ENCODE results near the gene HYI. TPM values are rescaled to one million over a fixed set of nuclear protein-coding genes. Genes with fewer than 3 reads are reported as not detected.
"Not testable (repeated sequence)": the region's sequence is repeated elsewhere in the genome, so short reads cannot be mapped to it uniquely, and the experiment has no call there.

Gene HYI, protein sequence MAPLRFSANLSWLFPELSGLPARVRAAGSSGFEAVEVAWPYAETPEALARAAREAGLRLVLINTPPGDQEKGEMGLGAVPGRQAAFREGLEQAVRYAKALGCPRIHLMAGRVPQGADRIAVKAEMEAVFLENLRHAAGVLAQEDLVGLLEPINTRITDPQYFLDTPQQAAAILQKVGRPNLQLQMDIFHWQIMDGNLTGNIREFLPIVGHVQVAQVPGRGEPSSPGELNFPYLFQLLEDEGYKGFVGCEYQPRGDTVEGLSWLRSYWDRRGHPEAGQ
- total RNA-seq (2014; rRNA removed; shearing (Covaris generic)): 13.2 and 18.9 TPM in 2 replicates
- polyA plus RNA-seq (2016; fragmentation: Nextera tagmentation; extraction: Ambion mirVana): 13.5 and 14.3 TPM in 2 replicates
- long read RNA-seq, partial matches to known transcripts: 0 of 4 reads
- long read RNA-seq, other reads (novel, unspliced or antisense): 2 of 4 reads

DNA sequence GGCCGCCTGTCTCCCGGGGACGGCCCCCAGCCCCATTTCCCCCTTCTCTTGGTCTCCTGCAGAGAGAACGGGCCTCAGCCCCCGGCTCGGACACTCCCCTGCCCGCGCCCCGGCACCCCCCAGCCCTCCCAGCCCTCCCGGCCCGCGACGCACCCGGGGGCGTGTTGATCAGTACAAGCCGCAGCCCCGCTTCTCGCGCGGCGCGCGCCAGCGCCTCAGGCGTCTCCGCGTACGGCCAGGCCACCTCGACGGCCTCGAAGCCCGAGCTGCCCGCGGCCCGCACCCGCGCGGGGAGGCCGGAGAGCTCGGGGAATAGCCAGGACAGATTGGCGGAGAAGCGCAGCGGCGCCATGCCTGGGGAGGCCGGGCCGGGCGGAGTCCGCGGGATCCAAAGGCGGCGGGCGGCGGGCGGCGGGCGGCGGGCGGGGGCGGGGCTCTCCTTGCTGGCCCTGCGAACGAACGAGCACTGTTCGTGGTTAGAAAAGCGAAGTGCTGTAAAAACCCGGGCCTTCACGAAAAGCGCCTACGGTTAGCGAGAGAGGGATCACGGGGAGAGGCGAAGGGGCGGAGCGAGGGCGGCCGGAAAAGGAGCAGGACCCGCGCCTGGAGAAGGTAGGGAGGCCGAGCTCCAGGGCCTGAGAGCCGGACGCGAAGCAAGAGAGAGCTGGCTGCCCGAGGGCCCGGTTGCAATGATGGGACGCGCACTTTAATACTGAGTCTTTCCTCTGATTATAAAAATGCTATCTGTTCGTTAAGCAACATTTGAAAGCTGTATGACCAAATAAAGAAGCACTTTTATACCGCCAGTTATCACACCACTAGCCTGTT, at the start of gene HYI:
TSS of gene HYI (minus strand) at position 490 of the 828 bp plus-strand sequence. CDS start at position 352, 138 bp downstream.
- peak; percentile 78 for ATAC-seq
- H3K4me3 Mint-ChIP-seq: peak within 1 kb of the TSS; percentile 87
- H3K4me2 ChIP-seq: peak within 1 kb of the TSS; percentile 86
- H3K36me3 Mint-ChIP-seq (ENCODE audit: low read depth): peaks cover 37% of the 10 kb centered on the region
- peaks cover 6% of the 10 kb centered on the region for H3K4me1 ChIP-seq (ENCODE audit: insufficient read depth)
- no peaks in the 10 kb centered on the region; the same call in 1 of the 2 replicates for H4K20me1 ChIP-seq (replicated peaks; ENCODE audit: insufficient read depth)
- DNase-seq (ENCODE audit: low spot score): peak; percentile 95
- H3F3A ChIP-seq (replicated peaks; ENCODE audit: low read depth): no peaks in the 10 kb centered on the region
- H3K4me3 ChIP-seq: peak within 1 kb of the TSS; percentile 52
- H3K27ac ChIP-seq (ENCODE audit: low read depth): peak within 1 kb of the TSS; percentile 58
- no peak within 1 kb of the TSS for H2AFZ ChIP-seq
- H3K4me1 Mint-ChIP-seq: peaks cover 21% of the 10 kb centered on the region
- H3K27me3 ChIP-seq (ENCODE audit: insufficient read depth): no peaks in the 10 kb centered on the region
- H3K9me3 Mint-ChIP-seq: peaks cover 3% of the 10 kb centered on the region; the same call in 2 of the 3 replicates
- peaks cover 21% of the 10 kb centered on the region for H3K27me3 Mint-ChIP-seq (ENCODE audit: insufficient read depth, low read depth, poor library complexity)
- TF ChIP-seq ZNF331 (CRISPR knock-in tag; IDR thresholded peaks at IDR 0.05; ENCODE audit: low read depth) (no peak), POLR2AphosphoS5 (IDR thresholded peaks at IDR 0.05; ENCODE audit: low read depth) (peak; percentile 35; the same call in 1 of the 2 replicates)
- TF ChIP-seq, protein P1, sequence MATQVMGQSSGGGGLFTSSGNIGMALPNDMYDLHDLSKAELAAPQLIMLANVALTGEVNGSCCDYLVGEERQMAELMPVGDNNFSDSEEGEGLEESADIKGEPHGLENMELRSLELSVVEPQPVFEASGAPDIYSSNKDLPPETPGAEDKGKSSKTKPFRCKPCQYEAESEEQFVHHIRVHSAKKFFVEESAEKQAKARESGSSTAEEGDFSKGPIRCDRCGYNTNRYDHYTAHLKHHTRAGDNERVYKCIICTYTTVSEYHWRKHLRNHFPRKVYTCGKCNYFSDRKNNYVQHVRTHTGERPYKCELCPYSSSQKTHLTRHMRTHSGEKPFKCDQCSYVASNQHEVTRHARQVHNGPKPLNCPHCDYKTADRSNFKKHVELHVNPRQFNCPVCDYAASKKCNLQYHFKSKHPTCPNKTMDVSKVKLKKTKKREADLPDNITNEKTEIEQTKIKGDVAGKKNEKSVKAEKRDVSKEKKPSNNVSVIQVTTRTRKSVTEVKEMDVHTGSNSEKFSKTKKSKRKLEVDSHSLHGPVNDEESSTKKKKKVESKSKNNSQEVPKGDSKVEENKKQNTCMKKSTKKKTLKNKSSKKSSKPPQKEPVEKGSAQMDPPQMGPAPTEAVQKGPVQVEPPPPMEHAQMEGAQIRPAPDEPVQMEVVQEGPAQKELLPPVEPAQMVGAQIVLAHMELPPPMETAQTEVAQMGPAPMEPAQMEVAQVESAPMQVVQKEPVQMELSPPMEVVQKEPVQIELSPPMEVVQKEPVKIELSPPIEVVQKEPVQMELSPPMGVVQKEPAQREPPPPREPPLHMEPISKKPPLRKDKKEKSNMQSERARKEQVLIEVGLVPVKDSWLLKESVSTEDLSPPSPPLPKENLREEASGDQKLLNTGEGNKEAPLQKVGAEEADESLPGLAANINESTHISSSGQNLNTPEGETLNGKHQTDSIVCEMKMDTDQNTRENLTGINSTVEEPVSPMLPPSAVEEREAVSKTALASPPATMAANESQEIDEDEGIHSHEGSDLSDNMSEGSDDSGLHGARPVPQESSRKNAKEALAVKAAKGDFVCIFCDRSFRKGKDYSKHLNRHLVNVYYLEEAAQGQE (IDR thresholded peaks at IDR 0.05; ENCODE audit: unreplicated experiment): no peak
- TF ChIP-seq, protein P2, sequence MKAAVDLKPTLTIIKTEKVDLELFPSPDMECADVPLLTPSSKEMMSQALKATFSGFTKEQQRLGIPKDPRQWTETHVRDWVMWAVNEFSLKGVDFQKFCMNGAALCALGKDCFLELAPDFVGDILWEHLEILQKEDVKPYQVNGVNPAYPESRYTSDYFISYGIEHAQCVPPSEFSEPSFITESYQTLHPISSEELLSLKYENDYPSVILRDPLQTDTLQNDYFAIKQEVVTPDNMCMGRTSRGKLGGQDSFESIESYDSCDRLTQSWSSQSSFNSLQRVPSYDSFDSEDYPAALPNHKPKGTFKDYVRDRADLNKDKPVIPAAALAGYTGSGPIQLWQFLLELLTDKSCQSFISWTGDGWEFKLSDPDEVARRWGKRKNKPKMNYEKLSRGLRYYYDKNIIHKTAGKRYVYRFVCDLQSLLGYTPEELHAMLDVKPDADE (IDR thresholded peaks at IDR 0.05): no peak
- H3K36me3 ChIP-seq (ENCODE audit: insufficient read depth): no peaks in the 10 kb centered on the region; the same call in 1 of the 2 replicates
- peak within 1 kb of the TSS; percentile 95 for H3K27ac Mint-ChIP-seq
- H3K79me2 ChIP-seq (replicated peaks; ENCODE audit: insufficient read depth): no peaks in the 10 kb centered on the region
- no peaks in the 10 kb centered on the region for H3K9me2 ChIP-seq (ENCODE audit: insufficient read depth)

DNA sequence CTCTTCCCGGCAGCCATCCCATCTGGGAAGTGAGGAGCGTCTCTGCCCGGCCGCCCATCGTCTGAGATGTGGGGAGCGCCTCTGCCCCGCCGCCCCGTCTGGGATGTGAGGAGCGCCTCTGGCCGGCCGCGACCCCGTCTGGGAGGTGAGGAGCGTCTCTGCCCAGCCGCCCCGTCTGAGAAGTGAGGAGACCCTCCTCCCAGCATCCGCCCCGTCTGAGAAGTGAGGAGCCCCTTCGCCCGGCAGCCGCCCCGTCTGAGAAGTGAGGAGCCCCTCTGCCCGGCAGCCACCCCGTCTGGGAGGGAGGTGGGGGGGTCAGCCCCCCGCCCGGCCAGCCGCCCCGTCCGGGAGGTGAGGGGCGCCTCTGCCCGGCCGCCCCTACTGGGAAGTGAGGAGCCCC, 48.1 kb upstream of the HYI start:
- ATAC-seq; H3K27ac Mint-ChIP-seq; DNase-seq (ENCODE audit: low spot score); H2AFZ ChIP-seq; H3K9me2 ChIP-seq (ENCODE audit: insufficient read depth); H3K27me3 ChIP-seq (ENCODE audit: insufficient read depth); H3K27ac ChIP-seq (ENCODE audit: low read depth); H3K4me1 Mint-ChIP-seq; H3K4me3 Mint-ChIP-seq; H3F3A ChIP-seq (replicated peaks; ENCODE audit: low read depth); H3K4me2 ChIP-seq; H3K4me1 ChIP-seq (ENCODE audit: insufficient read depth); H4K20me1 ChIP-seq (replicated peaks; ENCODE audit: insufficient read depth); H3K79me2 ChIP-seq (replicated peaks; ENCODE audit: insufficient read depth); H3K36me3 Mint-ChIP-seq (ENCODE audit: low read depth); H3K36me3 ChIP-seq (ENCODE audit: insufficient read depth); H3K4me3 ChIP-seq; H3K27me3 Mint-ChIP-seq (ENCODE audit: insufficient read depth, low read depth, poor library complexity): not testable (repeated sequence)
- peaks cover 13% of the 10 kb centered on the region for H3K9me3 Mint-ChIP-seq
